Activated T-cell treated with anti-CD3 and anti-CD28 coated beads for 48 hours (primary cell): Measurements from ENCODE around the gene TTC3.

Experiments used
- DNase-seq: peaks from one replicate; pipeline ENCODE4 v3.0.0-alpha.2; 2020; ENCODE audit warnings: low read depth

The TTC3 gene

DNA sequence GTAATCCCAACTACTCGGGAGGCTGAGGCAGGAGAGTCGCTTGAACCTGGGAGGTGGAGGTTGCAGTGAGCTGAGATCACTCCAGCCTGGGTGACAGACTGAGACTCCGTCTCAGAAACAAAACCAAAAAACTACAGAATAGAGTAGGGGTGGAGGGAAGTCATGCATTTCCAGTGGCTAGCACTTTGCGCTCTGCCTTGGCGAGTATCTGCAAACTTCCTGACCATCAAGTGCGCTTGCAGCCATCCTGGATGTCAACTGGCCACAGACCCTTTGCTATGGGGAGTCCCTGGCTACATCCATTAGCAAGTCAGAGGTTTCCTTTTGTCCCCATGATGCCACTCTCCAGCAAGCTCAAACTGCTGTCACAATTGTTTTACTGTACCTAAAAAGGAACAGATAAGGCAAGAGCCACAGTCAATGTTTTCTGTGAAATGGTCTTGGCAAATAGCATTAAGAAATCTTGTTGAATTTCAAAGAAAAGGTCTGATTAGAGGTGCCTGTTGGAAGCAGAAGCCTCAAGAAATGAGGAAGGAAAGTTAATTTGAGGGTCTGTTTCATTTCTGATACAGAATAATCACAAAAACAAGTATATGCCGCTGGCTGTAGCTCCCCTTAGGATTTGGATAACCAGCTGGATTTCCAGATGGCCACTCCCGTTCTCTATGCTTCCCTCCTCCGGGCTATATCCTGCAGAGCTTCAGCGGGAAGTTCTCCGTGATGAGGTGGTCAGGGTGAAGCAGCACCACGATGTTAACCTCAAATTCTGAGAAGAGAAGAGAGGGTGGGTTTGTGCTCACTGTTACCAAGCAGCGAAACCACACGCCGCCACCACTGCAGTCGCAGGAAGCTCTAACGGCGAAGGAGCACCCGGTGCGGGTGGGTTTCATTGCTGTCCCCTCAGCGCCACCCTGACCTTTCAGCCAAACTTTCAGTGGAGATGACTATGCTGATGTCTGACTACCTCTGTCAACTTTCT lies 152.1 kb downstream of the TTC3 start:
- DNase-seq = peak; percentile 55

GRCh38 chr21:37226041-37226920 lies 153.2 kb downstream of the TTC3 start:
- no peak for DNase-seq

- no peak for DNase-seq
Observed at GRCh38 chr21:37227071-37228002, 154.3 kb downstream of the TTC3 start.

GRCh38 chr21:37228003-37228400 lies 154.9 kb downstream of the TTC3 start:
- DNase-seq = no peak

GRCh38 chr21:37230632-37231248 lies 157.7 kb downstream of the TTC3 start:
- no peak for DNase-seq

DNA sequence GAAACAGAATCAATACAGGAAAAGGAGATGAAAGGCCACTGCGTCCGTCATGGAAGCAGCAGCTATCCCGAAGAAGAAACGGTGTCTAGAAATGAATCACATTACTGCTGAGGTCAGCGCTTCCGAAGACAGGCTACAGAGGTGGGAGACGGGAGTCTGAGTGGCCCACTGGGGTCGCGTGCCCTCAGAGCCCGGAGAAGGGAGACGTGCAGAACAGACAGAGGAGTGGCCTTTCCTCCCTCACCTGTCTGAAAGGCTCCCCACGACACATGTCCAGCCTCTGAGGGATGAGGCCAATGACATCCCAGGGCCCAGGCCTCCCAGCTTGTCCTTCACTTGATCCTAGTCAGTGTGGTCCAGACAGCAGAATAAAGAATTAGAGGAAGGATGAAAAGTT lies 158.2 kb downstream of the TTC3 start:
- DNase-seq = no peak

- no peak for DNase-seq
Observed at GRCh38 chr21:37231671-37232070, 158.6 kb downstream of the TTC3 start.

- no peak for DNase-seq
Observed at GRCh38 chr21:37232274-37233018, 159.4 kb downstream of the TTC3 start.

- no peak for DNase-seq
Observed at GRCh38 chr21:37233551-37234146, 160.6 kb downstream of the TTC3 start.

GRCh38 chr21:37237346-37237745 lies 164.3 kb downstream of the TTC3 start:
- no peak for DNase-seq

GRCh38 chr21:37237764-37238163 lies 164.7 kb downstream of the TTC3 start:
- DNase-seq = no peak

DNA sequence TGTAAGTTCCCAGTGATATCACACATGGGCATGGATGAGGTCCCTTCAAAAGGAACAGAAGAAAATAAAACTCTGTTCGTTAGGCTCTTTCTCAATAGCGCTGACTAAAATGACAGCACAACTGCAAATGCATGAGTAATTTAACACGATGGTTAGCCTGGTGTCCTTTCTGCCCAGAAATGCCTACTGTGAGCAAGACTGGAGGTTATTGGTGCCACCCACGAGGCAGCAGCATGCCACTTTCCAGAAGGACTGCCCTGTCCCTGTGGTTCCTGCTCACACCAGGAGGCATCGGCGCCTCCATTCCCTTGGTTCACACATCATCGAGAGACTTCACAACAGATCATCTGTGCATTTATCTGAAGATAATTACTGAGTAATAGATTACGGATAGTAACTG lies 167.9 kb downstream of the TTC3 start:
- no peak for DNase-seq

DNA sequence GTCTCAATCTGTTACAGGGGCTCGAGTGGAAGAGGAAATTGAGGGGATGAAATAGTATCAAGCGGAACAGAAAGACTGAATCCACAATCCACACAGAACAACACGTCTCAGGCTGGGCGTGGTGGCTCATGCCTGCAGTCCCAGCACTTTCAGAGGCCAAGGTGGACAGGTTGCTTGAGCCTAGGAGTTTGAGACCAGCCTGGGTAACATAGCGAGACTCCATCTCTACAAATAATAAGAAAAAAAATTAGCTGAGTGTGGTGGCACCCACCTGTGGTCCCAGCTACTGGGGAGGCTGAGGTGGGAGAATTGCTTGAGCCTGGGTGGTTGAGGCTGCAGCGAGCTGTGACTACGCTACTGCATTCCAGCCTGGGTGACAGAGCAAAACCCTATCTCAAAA lies 168.4 kb downstream of the TTC3 start:
- no peak for DNase-seq

DNA sequence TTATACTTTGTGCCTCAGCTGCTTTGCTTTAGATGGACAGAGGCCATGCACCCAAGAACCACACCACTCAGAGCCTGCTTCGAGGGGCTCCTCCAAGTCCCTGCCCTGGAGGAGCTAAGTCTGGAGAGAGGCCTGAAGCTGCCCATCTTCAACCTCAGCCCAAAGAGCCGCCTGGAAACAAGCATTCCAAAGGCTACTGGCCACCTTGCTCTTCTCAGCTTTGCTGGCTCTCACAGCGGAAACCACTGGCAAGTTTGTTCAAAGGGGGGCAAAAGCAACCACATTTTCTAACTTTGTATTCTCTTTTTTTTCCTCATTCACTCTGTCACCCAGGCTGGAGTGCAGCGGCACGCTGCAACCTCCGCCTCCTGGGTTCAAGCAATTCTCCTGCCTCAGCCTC lies 170.9 kb downstream of the TTC3 start:
- no peak for DNase-seq

GRCh38 chr21:37244501-37245095 lies 171.5 kb downstream of the TTC3 start:
- DNase-seq = no peak

DNA sequence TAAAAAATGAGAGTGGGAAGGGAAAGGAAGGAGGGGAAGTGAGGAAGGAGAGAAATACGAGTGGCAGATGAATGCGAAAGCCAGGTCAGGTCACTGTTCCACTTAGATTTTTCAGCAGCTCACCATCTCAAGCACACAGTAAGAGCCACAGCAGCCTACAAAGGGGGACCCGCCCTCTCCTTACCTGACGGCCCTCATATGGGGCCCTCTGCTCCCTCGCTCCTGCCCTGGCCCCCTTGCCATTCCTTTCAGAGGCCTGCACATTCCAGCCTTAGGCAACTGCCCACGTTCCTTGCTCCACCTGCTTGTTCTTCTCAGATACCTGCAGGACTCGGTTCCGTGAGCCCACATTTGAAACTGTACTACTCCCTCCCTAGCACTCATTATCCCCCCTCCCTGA lies 172.1 kb downstream of the TTC3 start:
- DNase-seq = no peak

DNA sequence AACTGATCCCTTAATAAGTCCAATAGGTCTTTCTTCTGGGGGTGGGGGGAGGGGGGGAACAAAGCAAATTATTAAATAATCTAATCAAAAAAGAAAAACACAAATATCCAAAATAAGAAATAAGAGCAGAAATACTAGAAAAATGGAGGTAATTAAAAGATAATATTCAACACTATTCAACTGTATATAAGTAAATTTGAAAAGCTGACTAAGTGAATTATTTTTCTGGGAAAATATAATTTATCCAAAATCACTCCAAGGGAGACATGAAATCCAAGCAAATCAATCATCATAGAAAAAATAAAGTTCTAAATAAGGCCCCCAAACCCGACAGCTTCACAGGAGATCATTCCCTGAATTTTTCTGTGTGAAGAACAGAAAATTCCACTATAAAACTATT lies 175.2 kb downstream of the TTC3 start:
- DNase-seq = no peak

DNA sequence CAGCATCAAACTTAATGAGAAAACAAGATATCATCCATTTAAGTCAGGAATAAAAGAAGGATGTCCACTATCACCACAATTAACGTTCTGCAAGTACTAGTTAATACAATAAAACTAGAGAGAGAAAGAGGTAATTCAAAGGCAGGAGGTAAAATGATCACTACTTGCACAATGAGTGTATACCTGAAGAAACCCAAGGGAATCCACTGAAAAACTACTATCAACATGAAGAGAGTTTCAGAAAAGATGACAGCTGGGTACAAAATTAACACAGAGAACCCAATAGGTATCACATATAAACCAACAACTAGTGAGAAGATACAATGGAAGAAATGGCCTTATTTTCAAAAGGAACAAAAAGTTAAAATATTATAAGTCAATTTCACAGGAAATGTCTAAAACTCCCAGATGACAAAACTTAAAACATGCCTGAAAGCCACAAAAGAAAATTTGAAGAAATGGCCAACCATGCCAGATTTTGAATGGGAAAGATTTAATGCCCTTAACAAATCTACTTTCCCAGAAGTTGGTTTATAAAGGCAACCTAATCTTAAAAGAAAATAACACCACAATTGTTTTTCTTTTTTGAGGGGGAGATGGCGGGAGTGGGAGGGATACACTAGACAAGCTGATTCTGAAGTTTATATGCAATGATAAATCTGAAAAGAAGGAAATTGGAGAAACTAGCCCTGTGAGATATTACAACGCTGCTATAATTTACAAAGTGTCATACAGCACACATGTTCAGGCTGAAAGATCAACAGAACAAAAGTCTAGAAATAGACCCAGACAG lies 176.3 kb downstream of the TTC3 start:
- no peak for DNase-seq

DNA sequence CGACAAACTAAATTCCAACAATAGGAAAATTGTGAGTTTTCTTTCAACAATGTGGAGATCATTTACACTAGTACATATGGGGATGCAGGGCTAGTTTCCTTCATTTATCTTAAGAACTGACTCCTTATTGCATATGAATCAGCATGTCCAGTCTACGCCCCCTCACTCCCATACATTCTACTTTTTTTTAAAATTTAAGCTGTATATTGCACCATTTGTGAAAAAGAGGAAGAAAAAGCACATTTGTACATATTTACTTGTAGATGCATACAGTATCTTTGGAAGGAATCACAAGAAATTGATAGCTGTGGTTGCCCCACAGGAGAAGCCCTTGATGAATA lies 178.2 kb downstream of the TTC3 start:
- DNase-seq = no peak
